NCI-H146 treated with DMSO at 0.1 percent for 48 hours (cell line): ENCODE measurements around the gene CALML4.

Experiments
- DNase-seq: peaks from one replicate; lab custom pipeline; 2025; ENCODE audit not compliant: unreplicated experiment; lab: John Stamatoyannopoulos, UW

Gene CALML4

DNA sequence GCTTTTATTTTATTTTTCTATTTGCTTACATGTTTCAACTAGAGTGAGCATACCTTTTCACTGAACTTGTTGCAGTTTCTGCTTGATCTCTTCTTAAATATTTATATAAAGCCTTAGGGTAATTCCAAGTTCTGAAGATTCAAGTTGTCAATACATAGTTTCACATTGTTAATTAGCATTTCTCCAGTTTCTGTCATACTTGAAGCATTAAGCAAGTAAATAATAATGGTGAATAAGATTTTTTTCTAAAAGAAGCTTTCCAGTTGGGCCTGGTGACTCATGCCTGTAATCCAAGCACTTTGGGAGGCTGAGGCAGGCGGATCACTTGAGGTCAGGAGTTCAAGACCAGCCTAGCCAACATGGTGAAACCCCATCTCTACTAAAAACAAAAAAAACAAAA lies 53.9 kb downstream of the CALML4 start:
- no peak for DNase-seq

DNA sequence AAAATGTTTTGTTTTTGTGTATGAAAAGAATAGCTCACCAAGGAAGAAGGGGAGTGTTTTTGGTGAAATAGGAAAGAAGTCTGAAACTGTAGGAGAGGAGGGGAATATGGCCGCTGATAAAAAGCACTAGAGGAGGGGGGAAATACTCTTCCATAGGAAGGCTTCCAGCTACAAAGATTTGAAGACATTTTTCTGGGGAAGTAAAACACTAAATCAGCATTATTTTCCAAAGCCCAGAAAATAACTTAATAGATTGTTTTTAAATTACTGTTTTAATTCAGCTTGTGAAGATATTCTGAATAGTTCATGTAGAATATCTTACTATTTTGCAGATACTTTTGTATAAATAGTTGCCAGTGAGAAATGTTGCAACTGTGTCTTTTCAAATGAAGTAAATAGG lies 54.9 kb downstream of the CALML4 start:
- no peak for DNase-seq

DNA sequence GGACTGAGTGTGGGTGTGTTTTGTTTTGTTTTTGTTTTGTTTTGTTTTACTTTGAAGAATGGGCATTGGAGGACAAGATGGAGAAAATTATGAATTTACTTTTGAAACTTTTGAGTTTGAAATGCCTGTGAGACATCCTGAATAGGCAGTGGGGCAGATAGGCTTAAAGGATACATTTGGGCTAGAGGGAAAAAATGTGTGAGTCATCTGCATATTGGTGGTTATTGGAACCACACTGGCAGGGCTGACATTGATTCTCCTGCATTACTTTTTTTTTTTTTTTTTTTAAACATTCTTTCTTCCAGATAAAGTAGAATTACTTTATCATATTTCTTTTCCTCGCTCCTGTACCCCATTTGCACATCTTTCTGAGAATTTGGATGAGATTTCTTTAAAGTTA lies 56.1 kb downstream of the CALML4 start:
- DNase-seq: no peak

DNA sequence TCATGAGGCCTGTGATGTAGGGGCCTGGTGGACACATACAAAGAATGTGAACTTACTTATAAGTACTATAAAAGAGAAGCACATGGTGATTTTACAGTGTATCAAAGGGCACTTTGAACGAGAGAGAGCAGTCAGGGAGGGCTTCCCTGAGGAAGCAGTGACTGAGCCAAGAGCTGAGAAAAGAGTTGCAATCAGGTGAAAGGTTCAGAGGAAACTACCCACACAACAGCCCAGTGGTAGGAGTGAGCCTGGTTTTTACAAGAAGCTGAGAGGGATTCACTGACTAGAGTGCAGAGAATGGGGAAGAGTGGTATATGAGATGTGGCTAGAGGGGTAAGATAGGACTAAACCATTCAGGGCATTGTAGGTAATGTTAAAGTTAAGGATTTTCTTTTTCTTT lies 57.1 kb downstream of the CALML4 start:
- DNase-seq: no peak

DNA sequence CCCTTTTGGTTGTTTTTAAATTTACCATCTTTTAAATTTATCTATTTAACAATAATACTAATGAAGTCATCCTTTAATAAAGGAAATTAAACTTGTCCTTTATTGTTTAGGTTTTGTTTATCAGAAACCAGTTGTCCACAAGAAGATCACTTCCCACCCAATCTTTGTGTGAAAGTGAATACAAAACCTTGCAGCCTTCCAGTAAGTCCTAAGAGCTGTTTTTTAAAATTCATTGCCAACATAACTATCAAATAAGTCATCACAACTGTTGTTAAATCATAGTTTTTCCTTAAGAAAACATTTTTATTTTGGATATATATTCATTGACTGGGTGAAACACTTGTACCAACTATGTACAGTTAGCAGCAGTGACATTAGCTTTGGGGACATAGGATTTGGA lies 59.4 kb downstream of the CALML4 start:
- DNase-seq: no peak

DNA sequence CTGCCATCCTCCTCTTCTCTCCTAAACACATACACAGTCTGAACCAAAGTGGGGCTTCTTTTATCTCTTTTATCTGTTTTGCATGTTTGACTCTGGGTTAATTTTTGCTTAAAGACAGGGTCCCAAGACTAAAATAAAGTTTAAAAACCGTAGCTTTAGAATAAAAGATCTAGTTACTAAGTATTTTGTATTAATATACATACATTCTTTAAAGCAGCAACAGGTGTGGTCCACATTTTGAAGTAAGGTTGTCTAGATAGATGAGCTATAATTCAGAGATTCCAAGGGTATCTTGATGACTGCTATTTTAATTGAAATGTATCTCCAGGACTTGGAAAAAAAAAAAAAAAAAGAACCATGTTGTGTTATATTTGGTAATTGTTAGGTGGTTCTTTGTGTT lies 61.3 kb downstream of the CALML4 start:
- no peak for DNase-seq

DNA sequence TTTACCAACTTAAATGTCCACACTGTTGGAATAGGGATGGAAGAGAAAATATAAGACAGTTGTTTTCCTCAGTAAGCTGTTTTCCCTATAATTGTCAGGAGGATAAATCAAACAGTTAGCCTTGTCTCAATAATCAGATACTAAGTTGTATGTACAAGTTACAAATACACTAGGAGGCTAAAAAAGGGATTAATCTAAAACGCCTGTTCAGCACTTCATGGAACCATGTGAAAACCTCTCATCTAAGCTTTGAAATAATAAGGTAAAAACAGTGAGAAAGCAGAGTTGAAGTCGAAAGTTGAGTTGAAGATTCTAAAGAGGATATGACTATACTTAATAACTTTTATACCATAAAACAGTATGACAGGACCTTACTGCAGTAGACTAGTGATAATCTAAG lies 62.0 kb downstream of the CALML4 start:
- DNase-seq: no peak
